Memory B cell (primary cell): ENCODE measurements around the gene FLII.

Experiments
- ATAC-seq: fragments of 150-1000 bp; cut with Tn5 transposase; 2 replicates; pipeline ENCODE4 v1.10.0; 2021; ENCODE audit warnings: low read depth, mild to moderate bottlenecking, moderate library complexity
- DNase-seq, 2 donors: peaks; one replicate each; pipeline ENCODE4 v3.0.0; 2022; ENCODE audit warnings: low spot score in 2 of 2
- H3K27ac Mint-ChIP-seq: one replicate; pipeline ENCODE4 v1.8.0; 2022; ENCODE audit warnings: mild to moderate bottlenecking, moderate library complexity, mixed read lengths
- H3K27me3 Mint-ChIP-seq: one replicate; pipeline ENCODE4 v1.8.0; 2022; ENCODE audit warnings: mixed read lengths
- H3K36me3 Mint-ChIP-seq: one replicate; pipeline ENCODE4 v1.8.0; 2022; ENCODE audit warnings: mild to moderate bottlenecking, mixed read lengths
- H3K4me1 Mint-ChIP-seq: one replicate; pipeline ENCODE4 v1.8.0; 2022; ENCODE audit warnings: mixed read lengths
- H3K4me3 Mint-ChIP-seq: one replicate; pipeline ENCODE4 v1.8.0; 2022; ENCODE audit warnings: mild to moderate bottlenecking, moderate library complexity, mixed read lengths
- H3K9me3 Mint-ChIP-seq: one replicate; pipeline ENCODE4 v1.8.0; 2022; ENCODE audit warnings: mixed read lengths

Gene FLII

GRCh38 chr17:18201108-18201507 is 57.4 kb downstream of the FLII start:
- H3K36me3 Mint-ChIP-seq, result peaks cover 26% of the 10 kb centered on the region

GRCh38 chr17:18198530-18198929 is 60.0 kb downstream of the FLII start:
- Mint-ChIP-seq H3K27me3 (no peaks in the 10 kb centered on the region), H3K4me3 (no peak overlapping the region)

More at GRCh38 chr17:18201108-18201507, 57.4 kb downstream of the FLII start:
- no peak overlapping the region for H3K27ac Mint-ChIP-seq
- ATAC-seq, result no peak
- peaks cover 19% of the 10 kb centered on the region for H3K4me1 Mint-ChIP-seq
- H3K27me3 Mint-ChIP-seq, result no peaks in the 10 kb centered on the region
- DNase-seq, result no peak
- H3K4me3 Mint-ChIP-seq, result no peak overlapping the region
- no peaks in the 10 kb centered on the region for H3K9me3 Mint-ChIP-seq

GRCh38 chr17:18197535-18198194 is 60.9 kb downstream of the FLII start:
- H3K27me3 Mint-ChIP-seq, result no peaks in the 10 kb centered on the region
- peaks cover 31% of the 10 kb centered on the region for H3K36me3 Mint-ChIP-seq
- no peak for ATAC-seq
- no peak for DNase-seq
- peaks cover 26% of the 10 kb centered on the region for H3K4me1 Mint-ChIP-seq
- H3K27ac Mint-ChIP-seq, result no peak overlapping the region
- H3K4me3 Mint-ChIP-seq, result no peak overlapping the region
- H3K9me3 Mint-ChIP-seq, result no peaks in the 10 kb centered on the region

More at GRCh38 chr17:18198530-18198929, 60.0 kb downstream of the FLII start:
- Mint-ChIP-seq H3K36me3 (peaks cover 34% of the 10 kb centered on the region), H3K27ac (no peak overlapping the region), H3K4me1 (peaks cover 25% of the 10 kb centered on the region), H3K9me3 (no peaks in the 10 kb centered on the region)
- no peak for ATAC-seq
- no peak for DNase-seq

- ATAC-seq (no peak), DNase-seq (no peak)
- Mint-ChIP-seq H3K4me3 (no peak overlapping the region), H3K36me3 (peaks cover 31% of the 10 kb centered on the region), H3K27me3 (no peaks in the 10 kb centered on the region), H3K4me1 (peaks cover 28% of the 10 kb centered on the region), H3K9me3 (no peaks in the 10 kb centered on the region), H3K27ac (no peak overlapping the region)
These were observed 63.3 kb downstream of the FLII start for GRCh38 chr17:18195246-18195645.
